Activated CD8-positive, alpha-beta memory T cell treated with anti-CD3 and anti-CD28 coated beads, Interleukin-2, amount 50 U/mL, for 1 hour (primary cell): ENCODE measurements around the gene CUX1.
"Not testable (repeated sequence)": the region's sequence is repeated elsewhere in the genome, so short reads cannot be mapped to it uniquely, and the experiment has no call there.

Experiments
- DNase-seq: peaks from one replicate; pipeline ENCODE4 v3.0.0-alpha.2; 2020; ENCODE audit errors: extremely low read depth

Gene CUX1

DNA sequence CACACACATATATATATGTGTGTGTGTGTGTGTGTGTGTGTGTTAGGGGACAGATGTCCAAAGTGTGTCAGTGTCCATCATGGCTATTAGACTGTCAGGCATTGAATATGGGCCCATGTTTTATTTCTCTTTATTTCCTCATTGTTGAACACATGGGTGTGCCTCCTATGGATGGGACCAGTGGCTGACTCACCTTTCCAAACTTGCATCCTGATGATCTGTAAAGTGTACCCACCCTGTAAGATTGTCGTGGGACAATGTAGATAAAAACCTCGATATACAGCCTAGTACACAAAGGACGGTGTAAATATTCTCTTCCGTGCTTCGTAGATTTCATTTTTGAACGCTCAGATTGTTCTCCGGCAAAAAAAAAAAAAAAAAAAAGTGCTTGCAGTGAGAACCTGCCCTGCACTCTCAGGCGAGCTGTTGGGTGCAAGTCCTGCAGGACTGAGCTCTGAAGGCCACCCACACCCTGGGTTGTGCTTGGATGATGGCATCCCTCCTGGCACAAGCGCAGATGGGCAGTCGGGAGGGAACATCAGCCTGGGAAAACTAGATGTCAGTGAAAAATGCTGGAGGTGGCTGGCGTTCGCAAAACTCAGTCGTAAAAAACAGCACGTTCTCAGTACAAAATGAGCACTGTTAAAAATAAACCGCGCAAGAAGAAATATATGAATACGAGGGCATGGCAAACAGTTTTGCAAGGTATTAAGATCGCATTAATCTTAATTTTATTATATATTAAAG lies 166.9 kb downstream of the CUX1 start:
- DNase-seq, result no peak

DNA sequence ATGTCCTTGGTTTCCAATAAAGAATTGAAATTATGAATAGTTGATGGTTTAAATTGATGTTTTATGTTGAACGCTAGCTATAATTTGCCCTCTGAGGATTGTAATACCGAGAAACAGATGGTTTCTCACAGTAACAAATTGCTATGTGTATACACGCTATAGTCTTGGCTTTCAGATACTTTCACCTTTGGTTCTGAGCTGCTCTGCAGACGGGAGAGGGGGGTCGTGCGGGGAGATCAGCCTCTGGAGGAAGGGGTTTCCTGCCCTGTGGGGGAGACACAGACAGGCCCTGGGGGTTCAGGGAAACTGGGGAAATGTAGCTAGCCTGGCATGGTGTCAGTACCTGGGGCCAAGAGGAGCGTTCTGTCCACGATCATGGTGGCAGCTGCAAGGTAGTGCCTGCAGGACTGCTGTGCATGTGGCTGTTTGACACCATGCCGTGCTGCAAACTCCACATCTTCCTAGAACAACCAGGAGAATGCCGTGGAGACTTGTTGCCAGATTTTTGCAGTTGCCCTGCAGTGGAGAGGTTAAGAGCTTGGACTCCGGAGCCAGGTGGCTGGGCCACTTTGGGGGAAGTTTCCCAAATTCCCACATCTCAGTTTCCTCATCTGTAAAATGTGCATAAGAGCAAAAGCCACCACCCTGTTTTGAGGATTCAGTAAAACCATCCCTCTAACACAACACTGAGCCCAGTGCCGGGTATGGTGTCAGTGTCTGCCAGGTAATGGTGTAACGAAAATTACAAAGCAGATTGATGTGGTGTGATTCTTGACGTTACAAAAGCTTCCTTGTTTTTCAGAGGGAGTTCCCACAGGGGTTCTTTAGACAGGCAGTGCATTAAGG lies 167.9 kb downstream of the CUX1 start:
- DNase-seq, result no peak

DNA sequence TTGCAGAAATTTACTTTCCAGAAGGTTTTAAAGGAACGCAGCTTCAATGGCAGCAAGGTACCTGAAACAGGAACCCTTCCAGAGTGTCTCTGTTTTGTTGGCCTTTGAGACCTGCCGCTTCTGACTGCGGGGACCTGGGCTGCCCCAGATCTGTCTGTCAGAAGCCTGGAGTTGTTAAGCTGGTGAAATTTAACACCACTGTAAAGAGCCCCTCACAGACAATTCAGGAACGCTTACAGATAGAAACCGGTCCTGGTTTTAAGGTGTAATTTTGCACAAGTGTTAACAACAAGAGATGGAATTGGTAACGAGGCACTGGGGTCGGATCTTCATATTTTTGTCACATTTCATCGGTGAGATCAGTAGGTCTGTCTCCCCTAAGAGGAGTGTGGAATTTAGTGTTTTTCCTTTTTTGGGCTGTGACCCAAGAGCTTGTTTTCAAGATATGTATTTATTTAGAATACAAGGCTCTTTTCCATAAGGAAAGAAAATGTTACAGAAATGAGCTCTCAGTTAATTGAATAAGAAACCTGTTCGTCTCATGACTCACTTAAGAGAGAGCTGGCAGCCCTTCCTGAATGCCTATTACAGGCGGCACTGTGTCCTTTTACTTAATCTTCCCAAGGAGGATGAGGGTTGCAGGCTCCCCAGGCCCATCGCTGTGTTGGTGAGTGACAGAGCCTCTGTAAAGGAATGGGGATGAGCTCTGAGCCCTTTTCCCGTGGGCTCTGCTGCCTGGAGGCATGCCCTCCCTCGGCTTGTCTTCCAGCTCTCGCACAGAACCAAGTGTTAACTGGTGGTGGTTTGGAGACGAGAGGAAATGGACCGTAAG lies 168.7 kb downstream of the CUX1 start:
- DNase-seq, result no peak

DNA sequence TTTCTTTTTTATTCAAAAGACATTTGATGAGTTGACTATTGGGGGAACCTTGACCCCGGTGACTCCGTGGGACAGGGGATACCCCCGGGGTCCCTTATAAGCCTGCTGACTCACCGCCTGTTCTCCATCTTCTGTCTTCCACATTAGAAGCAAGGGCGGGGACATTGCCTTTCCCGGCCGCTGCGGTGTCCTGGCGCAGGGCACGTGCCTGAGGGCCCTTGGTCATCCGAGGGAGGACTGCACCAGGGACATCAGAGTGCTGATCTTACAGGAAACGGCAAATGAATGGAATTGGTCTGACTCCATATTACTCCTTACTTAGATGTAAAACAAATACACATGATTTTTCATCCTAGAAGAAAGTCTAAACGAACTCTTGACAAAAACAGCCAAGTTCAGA lies 170.1 kb downstream of the CUX1 start:
- DNase-seq, result no peak

DNA sequence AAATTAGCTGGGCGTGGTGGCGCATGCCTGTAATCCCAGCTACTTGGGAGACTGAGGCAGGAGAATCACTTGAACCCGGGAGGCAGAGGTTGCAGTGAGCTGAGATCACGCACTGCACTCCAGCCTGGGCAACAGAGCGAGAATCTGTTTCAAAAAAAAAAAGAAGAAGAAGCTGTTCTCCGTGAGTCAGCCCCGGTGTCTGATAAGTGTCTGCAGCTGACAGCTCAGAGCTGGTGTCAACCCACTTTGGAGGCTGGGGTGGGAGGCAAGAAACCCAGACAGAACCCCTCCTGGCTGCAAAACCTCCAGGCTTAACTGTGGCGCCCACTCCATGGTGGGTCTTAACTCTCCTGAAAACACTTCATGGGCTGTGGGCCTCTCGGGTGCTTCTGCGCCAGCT lies 170.6 kb downstream of the CUX1 start:
- not testable (repeated sequence) for DNase-seq

DNA sequence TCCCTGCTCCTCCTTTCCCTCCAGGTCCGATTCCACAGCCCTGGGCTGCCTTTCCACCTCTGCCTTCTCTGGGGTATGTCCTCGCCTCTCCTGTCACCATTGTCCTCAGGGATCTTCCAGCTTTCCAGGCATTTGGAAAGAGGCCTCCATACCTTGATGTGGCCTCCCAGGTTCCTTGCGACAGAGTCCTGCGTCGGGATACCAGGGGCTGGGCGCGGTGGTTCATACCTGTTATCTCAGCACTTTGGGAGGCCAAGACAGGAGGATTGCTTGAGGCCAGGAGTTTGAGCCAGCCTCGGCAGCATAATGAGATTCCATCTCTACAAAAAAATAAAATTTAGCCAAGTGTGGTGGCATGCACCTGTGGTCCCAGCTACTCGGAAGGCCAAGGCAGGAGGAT lies 171.1 kb downstream of the CUX1 start:
- no peak for DNase-seq

DNA sequence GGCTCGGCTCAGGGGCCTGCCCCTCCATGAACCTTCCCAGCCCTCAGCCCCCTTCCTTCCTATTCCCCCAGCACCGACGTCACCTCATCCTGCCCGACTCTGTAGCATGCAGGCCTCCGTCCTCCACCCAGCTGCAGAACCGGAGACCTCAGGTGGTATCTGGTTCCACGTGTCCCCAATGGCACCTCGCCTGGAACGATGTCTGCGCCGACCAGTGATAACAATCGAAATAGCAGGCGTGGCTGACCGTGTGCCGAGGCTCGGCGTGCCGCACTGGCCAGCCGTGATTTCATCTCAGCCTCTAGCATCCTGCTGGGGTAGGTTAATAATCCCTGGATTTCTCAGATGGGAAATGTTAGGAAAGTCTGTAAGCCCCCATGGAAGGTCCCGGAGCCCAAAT lies 171.7 kb downstream of the CUX1 start:
- no peak for DNase-seq

DNA sequence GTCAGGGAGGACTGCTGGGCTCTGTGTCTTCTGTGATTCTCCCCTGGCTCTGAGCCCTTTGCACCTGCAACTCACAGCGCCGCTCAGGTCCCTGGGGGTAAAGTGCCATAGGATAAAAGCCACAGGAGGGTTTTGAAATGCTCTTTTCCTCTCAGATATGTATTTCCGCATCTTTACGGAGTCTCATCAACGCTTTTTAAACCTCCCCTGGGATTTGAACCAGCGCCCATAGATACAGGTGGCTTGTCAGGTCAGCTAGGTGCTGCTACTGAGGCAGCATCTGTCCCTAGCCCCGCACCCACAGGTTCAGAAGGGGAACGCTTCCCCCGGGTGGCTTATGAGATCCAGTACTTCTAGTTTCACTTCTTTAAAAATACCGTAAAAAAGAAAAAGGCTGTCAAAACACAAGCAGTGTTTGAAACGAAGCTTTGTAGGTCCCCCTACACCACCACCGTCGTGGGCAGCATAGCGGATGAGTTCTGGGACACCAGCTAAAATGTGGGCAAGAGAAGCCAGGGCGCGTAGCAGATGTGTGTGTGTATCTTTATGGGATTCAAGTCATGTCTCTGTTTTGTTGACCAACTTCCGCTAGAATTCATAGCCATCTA lies 173.5 kb downstream of the CUX1 start:
- DNase-seq, result no peak

DNA sequence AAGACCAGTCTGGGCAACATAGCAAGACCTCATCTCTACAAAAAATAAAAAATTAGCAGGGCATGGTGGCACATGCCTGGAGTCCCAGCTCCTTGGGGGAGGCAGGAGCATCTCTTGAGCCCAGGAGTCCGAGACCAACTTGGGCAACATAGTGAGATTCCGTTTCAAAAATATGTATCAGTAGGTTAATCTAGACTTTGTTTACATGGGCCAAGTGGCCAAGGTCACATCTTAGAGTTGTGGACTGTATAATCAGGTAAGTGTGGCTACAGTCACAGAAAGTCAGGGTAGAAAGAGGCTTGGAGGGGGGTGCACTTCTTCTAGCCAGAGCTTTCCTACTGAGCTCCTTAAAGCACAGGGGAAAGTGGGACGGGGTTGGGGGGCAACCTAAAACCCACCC lies 174.4 kb downstream of the CUX1 start:
- no peak for DNase-seq

DNA sequence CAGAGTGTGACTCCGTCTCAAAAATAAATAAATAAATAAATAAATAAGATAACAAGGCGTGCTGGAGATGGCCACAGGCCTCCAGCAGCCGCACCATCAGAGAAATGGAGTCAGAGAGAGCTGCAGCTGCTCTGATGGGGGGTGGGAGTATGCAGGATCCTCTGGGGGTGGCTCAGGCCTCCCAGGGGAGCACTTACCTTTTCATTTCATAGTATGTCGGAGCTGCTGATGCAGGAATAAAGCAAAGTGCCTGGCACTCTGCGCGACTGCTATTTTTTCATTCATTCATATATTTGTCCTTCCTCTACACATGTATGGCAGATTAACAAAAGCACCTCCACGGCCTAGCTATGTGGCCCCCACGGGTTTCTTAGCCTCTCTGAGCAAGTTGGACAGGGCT lies 175.9 kb downstream of the CUX1 start:
- no peak for DNase-seq

DNA sequence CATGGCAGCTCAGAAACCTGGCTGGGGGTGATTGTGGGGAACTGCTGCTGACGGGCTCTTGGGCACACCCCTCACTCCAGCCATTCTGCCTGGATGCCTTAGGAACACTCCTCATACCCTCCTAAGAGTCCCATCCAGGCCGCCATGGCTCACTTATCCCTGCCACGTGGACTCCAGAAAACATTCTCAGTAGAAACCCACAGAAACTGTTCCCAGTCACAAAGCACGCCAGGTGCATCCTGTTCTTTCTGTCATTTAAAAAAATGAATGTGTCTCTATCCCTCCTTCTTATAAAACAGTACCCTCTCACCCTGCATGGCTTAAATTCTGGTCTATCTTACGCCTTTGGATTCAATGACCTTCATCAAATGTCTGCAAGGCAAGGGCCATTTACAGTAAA lies 177.7 kb downstream of the CUX1 start:
- no peak for DNase-seq

DNA sequence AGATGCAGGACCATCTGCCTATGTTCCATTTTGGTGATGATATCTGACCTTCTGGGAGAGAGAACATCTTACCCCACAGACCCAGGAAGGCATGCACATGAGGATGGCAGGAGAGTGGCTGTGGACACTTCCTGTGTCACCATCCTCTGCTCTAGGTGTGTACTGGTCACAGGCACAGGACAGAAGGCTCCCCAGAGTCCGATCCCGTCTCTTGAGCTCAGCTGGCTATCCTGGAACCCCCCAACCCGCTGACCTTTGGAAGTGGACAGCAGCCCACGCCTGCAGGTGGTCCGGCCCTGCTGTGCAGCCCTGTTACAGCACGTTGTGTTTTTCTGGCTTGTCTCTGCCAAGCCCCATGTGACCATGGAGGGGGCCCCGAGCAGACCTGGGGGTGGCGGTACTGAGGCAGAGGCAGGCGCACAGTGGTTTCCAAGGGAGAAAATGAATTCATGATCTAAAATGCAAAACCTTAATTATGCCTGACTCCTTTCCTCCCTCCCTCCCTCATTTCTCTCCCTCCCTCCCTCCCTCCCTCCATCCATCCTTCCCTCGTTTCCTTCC lies 178.8 kb downstream of the CUX1 start:
- DNase-seq, result no peak

DNA sequence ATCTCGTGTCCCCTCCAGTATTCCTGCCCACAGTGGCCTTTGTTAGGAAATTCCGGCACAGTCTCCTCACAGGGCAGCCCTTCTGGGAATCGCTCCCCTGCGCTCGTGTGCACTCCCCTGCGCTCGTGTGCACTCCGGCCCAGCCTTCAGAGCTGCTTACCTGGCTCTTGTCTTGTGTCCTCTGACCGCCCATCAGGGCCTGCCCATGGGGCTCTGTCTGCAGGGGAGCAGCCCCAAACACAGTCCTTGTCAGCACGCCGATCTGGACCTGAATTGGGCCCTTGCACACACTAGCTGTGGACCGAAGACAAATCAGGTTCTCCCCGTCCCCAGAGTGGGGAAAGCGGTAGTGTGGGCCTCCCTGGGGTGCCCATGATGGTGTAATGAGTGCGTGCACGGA lies 179.4 kb downstream of the CUX1 start:
- DNase-seq, result no peak

DNA sequence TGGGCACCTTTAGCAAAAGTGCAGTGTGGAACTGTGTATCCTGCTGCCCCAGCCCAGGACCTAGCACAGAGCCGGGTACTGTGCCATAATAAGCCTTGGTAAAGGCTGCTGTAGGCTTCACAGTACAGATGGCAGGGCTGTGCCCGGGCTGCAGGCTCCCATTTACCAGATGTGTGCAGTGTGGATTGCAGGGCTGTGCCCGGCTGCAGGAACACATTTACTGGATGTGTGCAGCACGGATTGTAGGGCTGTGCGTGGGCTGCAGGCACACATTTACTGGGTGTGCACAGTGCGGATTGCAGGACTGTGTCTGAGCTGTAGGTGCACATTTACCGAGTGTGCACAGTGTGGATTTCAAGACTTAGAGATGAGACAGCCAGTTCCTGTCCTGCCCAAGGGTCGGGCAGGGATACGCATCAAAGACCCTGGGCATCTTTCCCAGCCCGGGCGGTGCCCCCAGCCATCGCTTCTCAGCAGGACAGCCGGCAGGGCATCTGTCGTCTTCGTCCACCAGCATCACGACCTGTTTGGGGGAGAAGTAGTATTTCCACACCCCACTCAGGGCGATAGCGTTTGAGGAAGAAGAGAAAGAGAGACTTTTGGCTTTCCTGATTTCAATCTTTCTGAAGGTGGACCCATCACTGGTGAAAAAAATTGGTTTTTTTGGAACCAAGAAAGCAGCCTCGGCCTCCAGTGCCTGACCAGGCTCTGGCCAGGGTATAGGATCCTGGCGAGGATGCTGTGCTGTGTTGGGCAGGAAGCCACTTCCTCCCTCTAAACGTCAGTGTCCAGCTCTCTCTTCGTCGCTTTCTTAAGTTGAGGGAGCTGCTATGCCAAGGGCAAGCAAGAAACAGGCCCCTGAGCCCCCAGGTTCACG lies 180.8 kb downstream of the CUX1 start:
- DNase-seq, result no peak

DNA sequence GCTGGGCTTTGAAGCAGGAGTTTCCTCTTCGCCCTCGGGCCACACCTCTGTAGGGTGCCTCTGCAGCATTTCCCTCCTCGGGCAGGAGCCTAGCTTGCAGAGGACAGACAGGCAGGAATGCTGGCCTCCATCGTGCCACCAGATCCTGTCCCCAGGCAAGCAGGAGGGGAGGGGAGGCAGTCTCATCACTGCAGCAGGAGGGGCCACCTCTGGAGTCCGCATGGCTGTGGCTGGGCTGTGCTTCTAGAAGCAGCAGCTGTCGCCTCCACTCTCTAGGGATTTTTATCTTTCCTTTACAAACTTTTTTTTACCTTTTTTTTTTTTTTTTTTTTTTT lies 181.4 kb downstream of the CUX1 start:
- DNase-seq, result no peak

DNA sequence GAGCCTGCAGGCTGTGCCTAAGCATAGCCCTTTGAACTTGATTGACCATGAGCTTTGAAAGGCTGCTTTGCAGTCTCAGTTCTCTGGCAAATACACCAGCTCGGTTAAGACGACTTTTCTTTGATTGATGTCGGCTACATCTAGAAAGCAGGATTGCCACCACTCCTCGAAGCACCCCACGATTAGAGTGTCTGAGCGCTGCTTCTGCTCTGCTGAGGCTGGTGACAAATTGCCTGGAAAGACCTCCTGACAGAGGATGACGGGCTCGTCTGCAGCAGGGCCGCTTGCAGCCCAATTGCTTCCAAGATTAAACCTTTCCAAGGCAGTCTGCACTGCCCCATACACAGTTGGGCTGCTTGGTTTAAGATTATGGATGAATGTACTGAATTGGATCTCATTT lies 182.0 kb downstream of the CUX1 start:
- DNase-seq, result no peak

DNA sequence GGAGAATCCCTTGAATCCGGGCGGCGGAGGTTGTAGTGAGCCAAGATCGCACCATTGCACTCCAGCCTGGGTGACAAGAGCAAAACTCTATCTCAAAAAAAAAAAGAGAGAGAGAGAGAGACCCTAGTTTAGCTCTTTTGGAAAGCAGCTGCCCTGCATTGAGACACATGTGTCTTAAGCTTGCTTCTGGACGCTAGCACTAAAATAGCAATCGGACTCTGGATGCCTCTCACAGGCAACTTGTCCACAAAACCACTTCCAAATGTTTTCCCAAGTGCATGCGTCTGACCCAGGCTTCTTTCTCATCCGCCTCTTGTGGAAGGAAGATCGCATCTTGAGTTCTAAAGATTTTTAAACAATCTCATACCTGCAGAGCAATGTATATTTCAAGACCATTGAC lies 182.7 kb downstream of the CUX1 start:
- DNase-seq, result no peak

DNA sequence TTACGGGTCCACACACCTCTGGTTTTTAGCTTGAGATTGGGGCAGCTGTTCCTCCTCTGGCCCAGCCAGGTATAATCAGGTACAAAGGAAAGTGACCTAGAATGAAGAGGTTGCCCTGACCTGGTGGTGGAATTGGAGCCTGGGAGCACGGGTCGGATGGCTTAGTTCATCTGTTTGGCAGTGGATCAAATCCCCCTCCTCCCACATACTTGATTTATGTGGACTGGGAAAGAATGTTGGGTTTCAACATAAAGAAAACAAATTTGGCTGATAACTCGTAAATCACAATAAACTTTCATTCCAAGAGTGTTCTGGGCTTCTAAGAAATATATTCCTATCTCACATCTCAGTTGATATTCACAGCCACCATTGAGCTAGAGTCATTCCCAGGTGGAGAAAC lies 186.8 kb downstream of the CUX1 start:
- DNase-seq, result no peak

DNA sequence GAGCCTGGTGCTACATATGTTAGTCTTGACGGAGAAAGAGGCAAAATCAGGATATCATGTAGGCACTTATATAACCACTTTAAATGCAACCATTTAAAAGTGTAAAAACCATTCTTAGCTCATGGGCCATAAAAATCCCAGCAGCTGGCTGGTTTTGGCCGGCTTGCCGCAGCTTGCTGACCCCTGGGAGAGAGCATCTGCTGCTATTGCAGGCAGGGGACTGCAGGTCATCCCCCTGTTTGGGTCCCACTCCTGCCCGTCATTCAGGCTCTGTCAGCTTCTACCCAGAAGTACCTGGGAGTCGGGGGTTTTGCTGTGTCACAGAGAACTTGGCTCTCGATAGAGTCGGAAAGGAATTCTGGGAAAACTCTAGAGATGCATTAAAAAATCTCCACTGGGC lies 187.4 kb downstream of the CUX1 start:
- no peak for DNase-seq

DNA sequence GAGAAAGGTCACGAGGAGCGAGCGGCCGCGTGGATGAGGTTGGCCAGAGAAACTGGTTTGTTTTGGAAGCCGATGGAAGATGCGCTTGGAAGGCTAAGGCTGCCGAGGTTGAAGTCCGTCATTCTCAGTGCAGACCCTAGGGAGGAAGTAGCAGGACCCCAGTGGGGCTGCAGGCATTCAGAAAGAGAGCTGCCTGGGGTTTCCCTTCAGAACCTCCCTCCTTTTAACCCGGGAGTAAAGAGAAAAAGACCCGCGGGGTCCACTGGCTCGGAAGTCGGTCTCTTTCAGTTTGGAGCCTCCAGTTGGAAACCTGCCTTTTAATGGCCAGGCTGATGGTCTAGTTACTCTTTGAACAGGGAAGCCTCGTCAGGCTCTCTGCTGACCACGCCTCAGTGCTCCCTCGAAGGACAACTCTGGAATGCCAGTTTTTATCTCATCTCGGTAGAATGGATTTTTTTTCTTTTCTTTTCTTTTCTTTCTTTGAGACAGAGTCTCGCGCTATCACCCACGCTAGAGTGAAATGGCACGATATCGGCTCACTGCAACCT lies 188.6 kb downstream of the CUX1 start:
- DNase-seq, result no peak

DNA sequence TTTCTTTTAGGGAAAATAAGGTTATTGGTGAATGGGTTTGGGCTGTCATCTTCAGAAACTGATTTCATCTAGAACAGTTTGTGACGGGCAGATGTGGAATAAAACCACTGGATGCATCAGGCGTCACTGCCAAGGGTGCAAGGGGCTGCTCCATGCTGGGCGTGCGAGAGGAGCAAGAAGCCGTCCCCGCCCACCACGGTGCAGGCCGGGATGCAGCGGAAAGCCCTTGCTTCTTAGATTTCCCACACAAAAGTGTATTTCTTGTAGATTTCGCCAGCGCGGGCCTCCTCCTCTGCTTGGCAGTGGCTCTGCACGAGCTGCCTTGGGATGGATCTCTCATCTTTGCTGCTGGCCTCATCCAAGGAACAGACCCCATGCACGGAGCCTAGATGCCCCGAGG lies 189.3 kb downstream of the CUX1 start:
- DNase-seq, result no peak
